PC-9 (cell line): Measurements from ENCODE around the gene RIPOR2. TPM values are rescaled to one million over a fixed set of nuclear protein-coding genes. Genes with fewer than 3 reads are reported as not detected.

Experiments
- BruUV-seq: library from RNA; stranded (reverse); fragments of 400-500 nt; replicated peaks from 2 replicates; lab custom pipeline; 2021; lab: Mats Ljungman, UMichigan
- CTCF ChIA-PET: fragments of 300-600 bp; sonication (Branson Sonifier 250); formaldehyde crosslinking; loops from one replicate; lab custom pipeline; 2022; ENCODE audit warnings: antibody characterized with exemption; lab: Charles Lee
- POLR2A ChIA-PET: fragments of 300-600 bp; sonication (Branson Sonifier 250); formaldehyde crosslinking; loops from one replicate; lab custom pipeline; 2022; ENCODE audit warnings: antibody characterized with exemption; ENCODE audit not compliant: unreplicated experiment; lab: Charles Lee
- DNase-seq, 2 experiments: peaks; one replicate each; pipeline versions ENCODE4 v3.0.0 to v3.0.0-alpha.2; 2015 to 2022; ENCODE audit warnings: mixed read lengths in 1 of 2
- H2AFZ ChIP-seq: fragments of 200-600 bp; sonication (generic); 2 replicates; pipeline ENCODE4 v1.8.1; 2017; ENCODE audit warnings: antibody characterized with exemption
- H3F3A ChIP-seq: fragments of 200-600 bp; sonication (generic); 2 replicates; pipeline ENCODE4 v1.8.1; 2017; ENCODE audit warnings: antibody characterized with exemption, mild to moderate bottlenecking, low read depth; ENCODE audit not compliant: insufficient read depth
- H3K27ac ChIP-seq: fragments of 200-600 bp; sonication (generic); 2 replicates; pipeline ENCODE4 v1.6.1; 2016; ENCODE audit warnings: mixed run types
- H3K27me3 ChIP-seq: fragments of 200-600 bp; sonication (generic); 2 replicates; pipeline ENCODE4 v1.6.1; 2016; ENCODE audit warnings: low read depth, mixed run types; ENCODE audit not compliant: insufficient read depth
- H3K36me3 ChIP-seq: fragments of 200-600 bp; sonication (generic); 2 replicates; pipeline ENCODE4 v1.6.1; 2016; ENCODE audit warnings: low read depth, mixed run types
- H3K4me1 ChIP-seq: fragments of 200-600 bp; sonication (generic); replicated peaks from 2 replicates; pipeline ENCODE4 v1.6.1; 2016; ENCODE audit warnings: mixed run types; ENCODE audit not compliant: insufficient read depth
- H3K4me2 ChIP-seq: fragments of 200-600 bp; sonication (generic); 2 replicates; pipeline ENCODE4 v1.6.1; 2017; ENCODE audit warnings: mixed run types
- H3K4me3 ChIP-seq: fragments of 200-600 bp; sonication (generic); 2 replicates; pipeline ENCODE4 v1.6.1; 2016; ENCODE audit warnings: mixed run types
- H3K79me2 ChIP-seq: fragments of 200-600 bp; sonication (generic); 2 replicates; pipeline ENCODE4 v1.6.1; 2017; ENCODE audit warnings: low read depth, mixed run types
- H3K9me2 ChIP-seq: fragments of 200-600 bp; sonication (generic); 2 replicates; pipeline ENCODE4 v1.8.1; 2017; ENCODE audit warnings: mild to moderate bottlenecking; ENCODE audit not compliant: insufficient read depth
- H3K9me3 ChIP-seq: fragments of 200-600 bp; sonication (generic); 2 replicates; pipeline ENCODE4 v1.8.1; 2016; ENCODE audit warnings: low read depth; ENCODE audit not compliant: insufficient read depth
- H4K20me1 ChIP-seq: fragments of 200-600 bp; sonication (generic); 2 replicates; pipeline ENCODE4 v1.8.1; 2017; ENCODE audit not compliant: insufficient read depth
- CTCF ChIP-seq: fragments of 200-600 bp; sonication (generic); conservative IDR thresholded peaks from 2 replicates; pipeline ENCODE4 v1.6.1; 2017; ENCODE audit warnings: mixed run types, antibody characterized with exemption, mild to moderate bottlenecking, moderate library complexity
- EZH2 ChIP-seq: fragments of 200-600 bp; sonication (generic); IDR thresholded peaks from 2 replicates; pipeline ENCODE4 v1.8.0; 2017; ENCODE audit warnings: antibody characterized with exemption, low read depth
- intact Hi-C: fragments of 100-400 bp; cut with micrococcal nuclease; formaldehyde crosslinking; loops from one replicate; pipeline ENCODE4 v1.10.0; 2022; ENCODE audit not compliant: unreplicated experiment
- total RNA-seq: library from RNA; stranded (reverse); gene quantifications from 2 replicates; pipeline ENCODE4 v1.2.3, GENCODE V29; 2021

RIPOR2 gene
- total RNA-seq, 1 experiment from 2014 or later: 0.94 TPM

DNA sequence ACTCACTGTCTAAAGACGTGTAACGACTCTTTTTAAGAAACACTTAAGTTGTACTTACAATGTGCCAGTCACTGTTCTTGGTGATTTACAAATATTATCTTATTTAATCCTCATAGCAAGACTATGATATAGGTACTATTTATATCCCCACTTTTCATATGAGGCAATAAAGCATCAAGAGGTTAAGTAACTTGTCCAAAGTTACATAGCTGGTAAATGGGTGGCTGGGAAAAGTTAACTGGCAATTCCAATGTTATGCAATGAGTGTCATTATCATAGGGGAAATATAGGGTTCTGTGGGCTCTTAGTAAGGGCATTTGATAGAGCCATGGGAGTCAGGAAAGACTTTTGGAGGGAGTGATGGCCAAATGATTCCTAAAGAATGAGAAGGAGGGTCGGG is 21.4 kb upstream of the RIPOR2 start:
- Histone ChIP-seq H3K27ac (no peak overlapping the region), H4K20me1 (no peaks in the 10 kb centered on the region), H3K4me1 (no peaks in the 10 kb centered on the region), H3F3A (no peaks in the 10 kb centered on the region), H3K27me3 (no peaks in the 10 kb centered on the region), H3K36me3 (no peaks in the 10 kb centered on the region), H2AFZ (no peak overlapping the region), H3K4me3 (no peak overlapping the region), H3K9me3 (no peaks in the 10 kb centered on the region), H3K4me2 (no peak overlapping the region), H3K9me2 (no peaks in the 10 kb centered on the region), H3K79me2 (no peaks in the 10 kb centered on the region)
- no peak for TF ChIP-seq CTCF
- no peak for TF ChIP-seq EZH2
- ChIA-PET CTCF (no interaction called here), POLR2A (no interaction called here)
- DNase-seq: no peak
- no TSS peak for BruUV-seq
- intact Hi-C loops: no loop called here

- CTCF ChIA-PET: no interaction called here
Observed at GRCh38 chr6:24953726-24954125, 18.0 kb upstream of the RIPOR2 start.

GRCh38 chr6:24951811-24952299 is 16.1 kb upstream of the RIPOR2 start:
- Histone ChIP-seq H2AFZ (no peak overlapping the region), H3K4me1 (no peaks in the 10 kb centered on the region), H3K4me2 (no peak overlapping the region), H3K27ac (no peak overlapping the region), H3K36me3 (no peaks in the 10 kb centered on the region), H3K79me2 (no peaks in the 10 kb centered on the region), H3K9me2 (no peaks in the 10 kb centered on the region), H3K9me3 (no peaks in the 10 kb centered on the region), H3K27me3 (no peaks in the 10 kb centered on the region), H3K4me3 (no peak overlapping the region), H4K20me1 (no peaks in the 10 kb centered on the region), H3F3A (no peaks in the 10 kb centered on the region)
- POLR2A ChIA-PET: interaction anchor here (0.6 kb wide), 1 partner anchor 314 kb away, joined by 6 read pairs; no protein-coding TSS in a partner anchor
- no peak for DNase-seq
- BruUV-seq: no TSS peak
- intact Hi-C loops: no loop called here
- no peak for TF ChIP-seq EZH2
- TF ChIP-seq CTCF: no peak
- CTCF ChIA-PET: no interaction called here

More at GRCh38 chr6:24953726-24954125, 18.0 kb upstream of the RIPOR2 start:
- DNase-seq: no peak
- Histone ChIP-seq H3K36me3 (no peaks in the 10 kb centered on the region), H3K9me2 (no peaks in the 10 kb centered on the region), H3K79me2 (no peaks in the 10 kb centered on the region), H3F3A (no peaks in the 10 kb centered on the region), H3K4me3 (no peak overlapping the region), H3K27ac (no peak overlapping the region), H3K27me3 (no peaks in the 10 kb centered on the region), H3K4me2 (no peak overlapping the region), H3K9me3 (no peaks in the 10 kb centered on the region), H3K4me1 (no peaks in the 10 kb centered on the region), H4K20me1 (no peaks in the 10 kb centered on the region), H2AFZ (no peak overlapping the region)
- no TSS peak for BruUV-seq
- TF ChIP-seq EZH2 (no peak), CTCF (no peak)
- intact Hi-C loops: no loop called here
- POLR2A ChIA-PET: no interaction called here
